Measurements from ENCODE around the gene RBL2. TPM values are rescaled to one million over a fixed set of nuclear protein-coding genes. Genes with fewer than 3 reads are reported as not detected.
"Not testable (repeated sequence)": the region's sequence is repeated elsewhere in the genome, so short reads cannot be mapped to it uniquely, and the experiment has no call there.

RBL2 gene, protein sequence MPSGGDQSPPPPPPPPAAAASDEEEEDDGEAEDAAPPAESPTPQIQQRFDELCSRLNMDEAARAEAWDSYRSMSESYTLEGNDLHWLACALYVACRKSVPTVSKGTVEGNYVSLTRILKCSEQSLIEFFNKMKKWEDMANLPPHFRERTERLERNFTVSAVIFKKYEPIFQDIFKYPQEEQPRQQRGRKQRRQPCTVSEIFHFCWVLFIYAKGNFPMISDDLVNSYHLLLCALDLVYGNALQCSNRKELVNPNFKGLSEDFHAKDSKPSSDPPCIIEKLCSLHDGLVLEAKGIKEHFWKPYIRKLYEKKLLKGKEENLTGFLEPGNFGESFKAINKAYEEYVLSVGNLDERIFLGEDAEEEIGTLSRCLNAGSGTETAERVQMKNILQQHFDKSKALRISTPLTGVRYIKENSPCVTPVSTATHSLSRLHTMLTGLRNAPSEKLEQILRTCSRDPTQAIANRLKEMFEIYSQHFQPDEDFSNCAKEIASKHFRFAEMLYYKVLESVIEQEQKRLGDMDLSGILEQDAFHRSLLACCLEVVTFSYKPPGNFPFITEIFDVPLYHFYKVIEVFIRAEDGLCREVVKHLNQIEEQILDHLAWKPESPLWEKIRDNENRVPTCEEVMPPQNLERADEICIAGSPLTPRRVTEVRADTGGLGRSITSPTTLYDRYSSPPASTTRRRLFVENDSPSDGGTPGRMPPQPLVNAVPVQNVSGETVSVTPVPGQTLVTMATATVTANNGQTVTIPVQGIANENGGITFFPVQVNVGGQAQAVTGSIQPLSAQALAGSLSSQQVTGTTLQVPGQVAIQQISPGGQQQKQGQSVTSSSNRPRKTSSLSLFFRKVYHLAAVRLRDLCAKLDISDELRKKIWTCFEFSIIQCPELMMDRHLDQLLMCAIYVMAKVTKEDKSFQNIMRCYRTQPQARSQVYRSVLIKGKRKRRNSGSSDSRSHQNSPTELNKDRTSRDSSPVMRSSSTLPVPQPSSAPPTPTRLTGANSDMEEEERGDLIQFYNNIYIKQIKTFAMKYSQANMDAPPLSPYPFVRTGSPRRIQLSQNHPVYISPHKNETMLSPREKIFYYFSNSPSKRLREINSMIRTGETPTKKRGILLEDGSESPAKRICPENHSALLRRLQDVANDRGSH
- 6.2 TPM for polyA plus RNA-seq (2013, experiment 1 of 2)
- 5.9 TPM for polyA plus RNA-seq (2013, experiment 2 of 2)

DNA sequence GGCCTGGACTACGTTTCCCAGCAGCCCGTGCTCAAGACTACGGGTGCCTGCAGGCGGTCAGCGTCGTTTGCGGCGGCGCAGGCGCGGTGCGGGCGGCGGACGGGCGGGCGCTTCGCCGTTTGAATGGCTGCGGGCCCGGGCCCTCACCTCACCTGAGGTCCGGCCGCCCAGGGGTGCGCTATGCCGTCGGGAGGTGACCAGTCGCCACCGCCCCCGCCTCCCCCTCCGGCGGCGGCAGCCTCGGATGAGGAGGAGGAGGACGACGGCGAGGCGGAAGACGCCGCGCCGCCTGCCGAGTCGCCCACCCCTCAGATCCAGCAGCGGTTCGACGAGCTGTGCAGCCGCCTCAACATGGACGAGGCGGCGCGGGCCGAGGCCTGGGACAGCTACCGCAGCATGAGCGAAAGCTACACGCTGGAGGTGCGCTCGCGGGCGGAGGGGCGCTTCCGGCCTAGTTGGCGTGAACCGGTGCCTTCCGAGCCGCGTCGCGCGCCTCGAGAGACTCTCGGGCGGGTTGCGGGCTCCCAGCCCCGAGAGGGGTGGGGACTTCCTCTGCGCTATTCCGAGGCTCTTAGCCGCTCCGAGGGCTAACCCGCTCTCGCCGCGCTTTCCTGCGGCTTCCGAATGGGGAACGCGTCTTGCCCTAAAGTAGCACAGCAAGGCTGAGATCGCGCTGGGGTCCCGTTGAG, at the start of gene RBL2:
Gene RBL2 (plus strand): TSS at position 95 of the 689 bp plus-strand sequence. CDS start 86 bp downstream, at position 181.
- Histone ChIP-seq H3K36me3 (ENCODE audit: control insufficient read depth, insufficient read depth, low read length) (no peaks in the 10 kb centered on the region), H3K4me3 (ENCODE audit: low read length) (peak within 1 kb of the TSS; percentile 63), H3K9ac (ENCODE audit: low read length) (peak within 1 kb of the TSS; percentile 94), H3K4ac (ENCODE audit: low read depth, low read length) (no peak within 1 kb of the TSS), H3K4me1 (ENCODE audit: control insufficient read depth, low read depth, low read length) (peaks cover 3% of the 10 kb centered on the region), H3K23ac (ENCODE audit: low read length) (peak within 1 kb of the TSS; percentile 83), H3K4me2 (ENCODE audit: low read length) (peak within 1 kb of the TSS; percentile 59), H4K8ac (ENCODE audit: low read depth, low read length) (no peak within 1 kb of the TSS), H2BK5ac (ENCODE audit: low read length) (peak within 1 kb of the TSS; percentile 56), H3K79me2 (ENCODE audit: control insufficient read depth, insufficient read depth, low read length) (peaks cover 13% of the 10 kb centered on the region), H2AK5ac (ENCODE audit: low read length) (no peak within 1 kb of the TSS), H4K5ac (ENCODE audit: low read length) (peak within 1 kb of the TSS; percentile 89), H3K18ac (ENCODE audit: low read length) (peak within 1 kb of the TSS; percentile 44), H3K79me1 (ENCODE audit: low read length) (peaks cover 6% of the 10 kb centered on the region), H3K27me3 (ENCODE audit: insufficient read depth, low read length, poor library complexity) (no peaks in the 10 kb centered on the region), H2BK15ac (replicated peaks; ENCODE audit: low read depth) (peak within 1 kb of the TSS; percentile 25), H2BK120ac (ENCODE audit: low read depth, low read length) (no peak within 1 kb of the TSS), H3K56ac (ENCODE audit: low read length) (peak within 1 kb of the TSS; percentile 97), H3K27ac (ENCODE audit: low read depth, low read length) (peak within 1 kb of the TSS; percentile 31)
- WGBS (ENCODE audit: extremely low coverage, insufficient coverage, low lambda C conversion rate): no CpG with 5 or more reads among the region's 89 CpGs
- DNase-seq: peak; percentile 90

DNA sequence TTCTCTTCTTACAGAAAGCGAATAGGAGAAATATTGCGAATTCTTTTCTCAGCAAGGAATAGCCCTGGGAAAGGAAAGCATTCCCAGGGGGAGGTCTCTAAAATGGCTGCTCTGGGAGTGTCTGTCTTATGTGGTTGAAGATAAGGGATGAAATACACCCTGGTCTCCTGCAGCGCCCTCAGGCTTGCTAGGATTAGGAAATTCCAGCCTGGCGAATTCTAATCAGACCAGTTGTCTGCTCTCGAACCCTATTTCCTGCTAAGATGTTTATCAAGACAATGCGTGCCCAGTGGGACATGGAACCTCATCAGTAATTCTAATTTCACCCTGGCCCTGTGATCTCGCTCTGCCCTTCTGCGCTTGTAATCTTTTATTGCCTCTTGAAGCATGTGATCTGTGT, 49.7 kb upstream of the RBL2 start:
- not testable (repeated sequence) for H2BK120ac ChIP-seq (ENCODE audit: low read depth, low read length); H2AK5ac ChIP-seq (ENCODE audit: low read length); H4K8ac ChIP-seq (ENCODE audit: low read depth, low read length); H4K5ac ChIP-seq (ENCODE audit: low read length); H3K4me3 ChIP-seq (ENCODE audit: low read length); H3K4me2 ChIP-seq (ENCODE audit: low read length); H3K79me1 ChIP-seq (ENCODE audit: low read length); H2BK15ac ChIP-seq (replicated peaks; ENCODE audit: low read depth); H3K79me2 ChIP-seq (ENCODE audit: control insufficient read depth, insufficient read depth, low read length); H3K9ac ChIP-seq (ENCODE audit: low read length); H3K36me3 ChIP-seq (ENCODE audit: control insufficient read depth, insufficient read depth, low read length); H3K56ac ChIP-seq (ENCODE audit: low read length); H3K27me3 ChIP-seq (ENCODE audit: insufficient read depth, low read length, poor library complexity); H3K4ac ChIP-seq (ENCODE audit: low read depth, low read length); H2BK5ac ChIP-seq (ENCODE audit: low read length); H3K23ac ChIP-seq (ENCODE audit: low read length); H3K27ac ChIP-seq (ENCODE audit: low read depth, low read length); H3K18ac ChIP-seq (ENCODE audit: low read length); H3K4me1 ChIP-seq (ENCODE audit: control insufficient read depth, low read depth, low read length)
- WGBS (ENCODE audit: extremely low coverage, insufficient coverage, low lambda C conversion rate): no CpG with 5 or more reads among the region's 8 CpGs
- DNase-seq: peak; percentile 21

DNA sequence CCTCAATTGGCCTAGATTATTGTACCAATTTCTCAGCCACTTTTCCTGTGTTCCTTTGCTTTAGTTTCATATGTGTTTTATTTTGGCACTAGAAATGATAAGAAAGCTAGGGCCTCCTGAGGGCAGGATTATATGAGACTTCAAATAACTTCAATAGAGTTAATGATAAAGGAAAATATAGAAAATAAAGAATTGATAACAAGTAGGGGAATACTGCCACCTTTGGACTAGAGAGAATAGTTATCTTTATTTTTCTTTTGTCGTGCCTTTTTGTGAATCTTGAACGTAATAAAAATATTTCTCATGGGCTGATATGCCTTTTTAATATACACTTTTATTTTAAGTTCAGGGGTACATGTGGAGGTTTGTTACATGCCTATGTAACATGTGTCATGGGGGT, 29.3 kb upstream of the RBL2 start:
- Histone ChIP-seq H3K23ac (ENCODE audit: low read length) (no peak overlapping the region), H3K56ac (ENCODE audit: low read length) (no peak overlapping the region), H3K18ac (ENCODE audit: low read length) (no peak overlapping the region), H2BK5ac (ENCODE audit: low read length) (no peak overlapping the region), H3K4me1 (ENCODE audit: control insufficient read depth, low read depth, low read length) (no peaks in the 10 kb centered on the region), H3K4ac (ENCODE audit: low read depth, low read length) (no peak overlapping the region), H3K27ac (ENCODE audit: low read depth, low read length) (no peak overlapping the region), H3K4me2 (ENCODE audit: low read length) (no peak overlapping the region), H3K9ac (ENCODE audit: low read length) (no peak overlapping the region), H2AK5ac (ENCODE audit: low read length) (no peak overlapping the region), H3K36me3 (ENCODE audit: control insufficient read depth, insufficient read depth, low read length) (no peaks in the 10 kb centered on the region), H4K8ac (ENCODE audit: low read depth, low read length) (no peak overlapping the region), H2BK15ac (replicated peaks; ENCODE audit: low read depth) (no peak overlapping the region), H3K79me1 (ENCODE audit: low read length) (no peaks in the 10 kb centered on the region), H3K79me2 (ENCODE audit: control insufficient read depth, insufficient read depth, low read length) (no peaks in the 10 kb centered on the region), H4K5ac (ENCODE audit: low read length) (no peak overlapping the region), H3K27me3 (ENCODE audit: insufficient read depth, low read length, poor library complexity) (no peaks in the 10 kb centered on the region), H3K4me3 (ENCODE audit: low read length) (no peak overlapping the region), H2BK120ac (ENCODE audit: low read depth, low read length) (no peak overlapping the region)
- DNase-seq: no peak
- WGBS (ENCODE audit: extremely low coverage, insufficient coverage, low lambda C conversion rate): no CpG with 5 or more reads among the region's 2 CpGs

DNA sequence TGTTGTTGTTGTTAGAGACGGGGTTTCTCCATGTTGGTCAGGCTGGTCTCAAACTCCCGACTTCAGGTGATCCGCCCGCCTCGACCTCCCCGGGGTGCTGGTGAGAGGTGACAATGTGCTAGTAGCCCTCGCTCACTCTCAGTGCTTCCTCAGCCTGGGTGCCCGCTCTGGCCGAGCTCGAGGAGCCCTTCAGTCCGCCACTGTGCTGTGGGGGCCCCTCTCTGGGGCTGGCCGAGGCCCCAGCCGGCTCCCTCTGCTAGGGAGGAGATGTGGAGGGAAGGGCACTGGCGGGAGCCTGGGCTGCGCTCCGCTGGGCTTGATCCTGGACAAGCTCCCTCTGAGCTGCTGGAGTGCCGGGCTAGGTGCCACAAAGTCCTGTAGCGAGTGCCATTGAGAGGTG, 21.7 kb upstream of the RBL2 start:
- no CpG with 5 or more reads among the region's 18 CpGs for WGBS (ENCODE audit: extremely low coverage, insufficient coverage, low lambda C conversion rate)

DNA sequence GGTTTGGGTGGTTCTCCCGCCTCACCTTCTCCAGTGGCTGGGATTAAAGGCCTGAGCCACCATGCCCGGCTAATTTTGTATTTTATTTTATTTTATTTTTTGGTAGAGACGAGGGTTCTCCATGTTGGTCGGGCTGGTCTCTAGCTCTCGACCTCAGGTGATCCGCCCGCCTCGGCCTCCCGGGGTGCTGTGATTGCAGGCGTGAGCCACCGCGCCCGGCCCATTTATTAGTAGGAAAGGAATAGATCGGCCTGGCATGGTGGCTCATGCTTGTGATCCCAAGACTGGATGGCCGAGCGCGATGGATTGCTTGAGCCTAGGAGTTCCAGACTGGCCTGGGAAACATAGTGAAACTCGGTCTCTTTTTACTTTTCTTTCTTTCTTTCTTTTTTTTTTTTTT, 20.4 kb upstream of the RBL2 start:
- Histone ChIP-seq H3K18ac (ENCODE audit: low read length) (no peak overlapping the region), H3K56ac (ENCODE audit: low read length) (no peak overlapping the region), H3K4ac (ENCODE audit: low read depth, low read length) (no peak overlapping the region), H3K79me1 (ENCODE audit: low read length) (no peaks in the 10 kb centered on the region), H3K4me2 (ENCODE audit: low read length) (no peak overlapping the region), H2BK15ac (replicated peaks; ENCODE audit: low read depth) (no peak overlapping the region), H3K4me3 (ENCODE audit: low read length) (no peak overlapping the region), H4K5ac (ENCODE audit: low read length) (no peak overlapping the region), H3K79me2 (ENCODE audit: control insufficient read depth, insufficient read depth, low read length) (no peaks in the 10 kb centered on the region), H2BK5ac (ENCODE audit: low read length) (no peak overlapping the region), H2BK120ac (ENCODE audit: low read depth, low read length) (no peak overlapping the region), H2AK5ac (ENCODE audit: low read length) (no peak overlapping the region), H3K27me3 (ENCODE audit: insufficient read depth, low read length, poor library complexity) (no peaks in the 10 kb centered on the region), H4K8ac (ENCODE audit: low read depth, low read length) (no peak overlapping the region), H3K9ac (ENCODE audit: low read length) (no peak overlapping the region), H3K23ac (ENCODE audit: low read length) (no peak overlapping the region), H3K27ac (ENCODE audit: low read depth, low read length) (no peak overlapping the region), H3K4me1 (ENCODE audit: control insufficient read depth, low read depth, low read length) (no peaks in the 10 kb centered on the region), H3K36me3 (ENCODE audit: control insufficient read depth, insufficient read depth, low read length) (no peaks in the 10 kb centered on the region)
- DNase-seq: no peak
- WGBS (ENCODE audit: extremely low coverage, insufficient coverage, low lambda C conversion rate): no CpG with 5 or more reads among the region's 18 CpGs

More for the DNA sequence above, 21.7 kb upstream of the RBL2 start:
- Histone ChIP-seq H2BK120ac (ENCODE audit: low read depth, low read length) (no peak overlapping the region), H3K79me1 (ENCODE audit: low read length) (no peaks in the 10 kb centered on the region), H3K27me3 (ENCODE audit: insufficient read depth, low read length, poor library complexity) (no peaks in the 10 kb centered on the region), H3K4me1 (ENCODE audit: control insufficient read depth, low read depth, low read length) (no peaks in the 10 kb centered on the region), H3K4me3 (ENCODE audit: low read length) (no peak overlapping the region), H3K27ac (ENCODE audit: low read depth, low read length) (no peak overlapping the region), H3K36me3 (ENCODE audit: control insufficient read depth, insufficient read depth, low read length) (no peaks in the 10 kb centered on the region), H2BK5ac (ENCODE audit: low read length) (no peak overlapping the region), H3K79me2 (ENCODE audit: control insufficient read depth, insufficient read depth, low read length) (no peaks in the 10 kb centered on the region), H2AK5ac (ENCODE audit: low read length) (no peak overlapping the region), H3K4me2 (ENCODE audit: low read length) (no peak overlapping the region), H2BK15ac (replicated peaks; ENCODE audit: low read depth) (no peak overlapping the region), H3K18ac (ENCODE audit: low read length) (no peak overlapping the region), H3K23ac (ENCODE audit: low read length) (no peak overlapping the region), H3K56ac (ENCODE audit: low read length) (no peak overlapping the region), H3K4ac (ENCODE audit: low read depth, low read length) (no peak overlapping the region), H4K5ac (ENCODE audit: low read length) (no peak overlapping the region), H4K8ac (ENCODE audit: low read depth, low read length) (no peak overlapping the region), H3K9ac (ENCODE audit: low read length) (no peak overlapping the region)
- DNase-seq: no peak

Data from mesendoderm (in vitro differentiated cells).